GM12878 (cell line): ENCODE data around the gene CALB2. TPM values are rescaled to one million over a fixed set of nuclear protein-coding genes. Genes with fewer than 3 reads are reported as not detected.

Source experiments
- ATAC-seq: fragments of 200-7000 bp; cut with Tn5 transposase; 3 replicates; pipeline ENCODE4 v1.9.1; 2020; ENCODE audit warnings: mild to moderate bottlenecking, moderate library complexity
- BruUV-seq: library from RNA; stranded (reverse); fragments of 400-500 nt; replicated peaks from 2 replicates; lab custom pipeline; 2021; lab: Mats Ljungman, UMichigan
- CTCF ChIA-PET: fragments of 300-600 bp; sonication (Branson Sonifier 250); formaldehyde crosslinking; extraction: SDS; loops from one replicate; lab custom pipeline; 2021; ENCODE audit warnings: inconsistent platforms; lab: Yijun Ruan, JAX
- POLR2A ChIA-PET: fragments of 350-600 bp; formaldehyde crosslinking; extraction: SDS; loops from one replicate; lab custom pipeline; 2021; ENCODE audit warnings: inconsistent platforms; lab: Charles Lee
- RAD21 ChIA-PET: fragments of 300-600 bp; sonication (Branson Sonifier 250); formaldehyde crosslinking; loops from one replicate; lab custom pipeline; 2023; ENCODE audit warnings: antibody characterized with exemption; ENCODE audit not compliant: unreplicated experiment; lab: Charles Lee
- SMC1A ChIA-PET: fragments of 300-600 bp; sonication (Branson Sonifier 250); formaldehyde crosslinking; loops from one replicate; lab custom pipeline; 2023; ENCODE audit not compliant: unreplicated experiment, uncharacterized antibody; lab: Charles Lee
- DNase-seq: peaks from one replicate; pipeline ENCODE4 v3.0.0-alpha.2; 2011; ENCODE audit warnings: low read depth, low spot score
- FAIRE-seq: peaks from 3 replicates; lab custom pipeline; 2011; peaks lifted over from hg19 to GRCh38; lab: Jason Lieb, UNC
- H2AFZ ChIP-seq: 2 replicates; pipeline ENCODE4 v1.6.0; 2011; ENCODE audit warnings: low read depth, low read length, control low read depth; ENCODE audit not compliant: control insufficient read depth
- H3K27ac ChIP-seq: 2 replicates; pipeline ENCODE4 v1.5.1; 2011; ENCODE audit warnings: control low read depth; ENCODE audit not compliant: control insufficient read depth, insufficient read depth
- H3K27me3 ChIP-seq, 2 experiments: replicated peaks in 1 of 2; 2 replicates each; pipeline versions ENCODE4 v1.6.0 to v1.6.1; 2011; ENCODE audit warnings: low read length in 1 of 2; ENCODE audit not compliant: control insufficient read depth in 2 of 2, insufficient read depth in 2 of 2
- H3K36me3 ChIP-seq, 2 experiments: 2 replicates each; pipeline ENCODE4 v1.5.1; 2011; ENCODE audit warnings: low read length in 1 of 2; ENCODE audit not compliant: control insufficient read depth in 2 of 2, insufficient read depth in 2 of 2
- H3K4me1 ChIP-seq: 2 replicates; pipeline ENCODE4 v1.6.1; 2011; ENCODE audit warnings: mild to moderate bottlenecking, low read length, moderate library complexity, mixed read lengths; ENCODE audit not compliant: control insufficient read depth, insufficient read depth
- H3K4me2 ChIP-seq: 2 replicates; pipeline ENCODE4 v1.6.0; 2011; ENCODE audit warnings: control low read depth; ENCODE audit not compliant: control insufficient read depth, insufficient read depth
- H3K4me3 ChIP-seq: fragments of 200-600 bp; sonication (generic); 2 replicates; pipeline ENCODE4 v1.5.1; 2016
- H3K79me2 ChIP-seq: 2 replicates; pipeline ENCODE4 v1.6.0; 2011; ENCODE audit warnings: low read length; ENCODE audit not compliant: control insufficient read depth, insufficient read depth
- H3K9ac ChIP-seq: 2 replicates; pipeline ENCODE4 v1.8.0; 2011; ENCODE audit warnings: low read length, control low read depth, mixed read lengths; ENCODE audit not compliant: control insufficient read depth, insufficient read depth
- H3K9me3 ChIP-seq: replicated peaks from 3 replicates; pipeline ENCODE4 v1.5.1; 2011; ENCODE audit warnings: mild to moderate bottlenecking, low read length; ENCODE audit not compliant: control insufficient read depth, insufficient read depth
- H4K20me1 ChIP-seq: 2 replicates; pipeline ENCODE4 v1.6.0; 2011; ENCODE audit not compliant: control insufficient read depth, insufficient read depth
- EZH2 ChIP-seq: IDR thresholded peaks from 2 replicates; pipeline ENCODE4 v1.6.1; 2012; ENCODE audit warnings: low read depth, mild to moderate bottlenecking, control low read depth, inconsistent platforms, low read length, borderline replicate concordance; ENCODE audit not compliant: control insufficient read depth
- MXI1 ChIP-seq: fragments of 150-350 bp; IDR thresholded peaks from 2 replicates; pipeline ENCODE4 v1.6.1; 2011; ENCODE audit warnings: low read depth, mild to moderate bottlenecking, inconsistent platforms, low read length, improper control_type of control experiment
- NR2C2 ChIP-seq: IDR thresholded peaks from 2 replicates; pipeline ENCODE4 v1.6.1; 2011; ENCODE audit warnings: borderline replicate concordance, low read depth; ENCODE audit not compliant: control insufficient read depth, insufficient read length
- NR2F1 ChIP-seq: fragments of 450-650 bp; conservative IDR thresholded peaks from 2 replicates; pipeline ENCODE4 v1.6.1; 2017; ENCODE audit warnings: mild to moderate bottlenecking
- TARDBP ChIP-seq: IDR thresholded peaks from 2 replicates; pipeline ENCODE4 v1.6.1; 2016; ENCODE audit warnings: borderline replicate concordance
- ZNF384 ChIP-seq: IDR thresholded peaks from 2 replicates; pipeline ENCODE4 v1.6.1; 2012; ENCODE audit warnings: low read depth, mild to moderate bottlenecking, low read length, improper control_type of control experiment, borderline replicate concordance
- WGBS: methylation state at CpG from one replicate; pipeline ENCODE4 v1.1.6; 2016; ENCODE audit warnings: low lambda C conversion rate; ENCODE audit not compliant: insufficient replicate concordance, insufficient coverage; ENCODE audit errors: missing lambda C conversion rate; 5-methylcytosine and 5-hydroxymethylcytosine counted together
- in situ Hi-C: fragments of 300-500 bp; cut with MboI; formaldehyde crosslinking; loops from 9 replicates; pipeline ENCODE4 v1.14.3; 2018; ENCODE audit warnings: mixed read lengths
- intact Hi-C: fragments of 100-400 bp; cut with micrococcal nuclease; formaldehyde crosslinking; loops from one replicate; pipeline ENCODE4 v1.14.2; 2022; ENCODE audit not compliant: unreplicated experiment
- polyA plus RNA-seq, 11 experiments: library from polyadenylated mRNA; depleted of rRNA in 4 of 11; unstranded in 6 of 11; stranded (reverse) in 5 of 11; fragments of >200 nt; fragmentation: Nextera tagmentation in 4 of 11; fragmentation: Illumina TruSeq in 1 of 11; extraction: Ambion mirVana in 4 of 11; extraction: Trizol in 1 of 11; gene quantifications; 1 replicate in 1 of 11; 2 replicates in 10 of 11; pipeline versions ENCODE4 v1.2.1 to v1.2.3, GENCODE V29; 2011 to 2016; ENCODE audit warnings: inconsistent platforms in 2 of 11, missing spikeins in 2 of 11, low read depth in 1 of 11
- total RNA-seq, 4 experiments: library from RNA; depleted of rRNA in 3 of 4; stranded (reverse); fragments of >200 nt in 3 of 4; fragmentation: Illumina TruSeq in 1 of 4; extraction: Trizol in 1 of 4; gene quantifications; 2 replicates each; pipeline versions ENCODE4 v1.2.1 to v1.2.3, GENCODE V29; 2013 to 2021
- TF ChIP-seq, protein P1 (sequence below): IDR thresholded peaks from 2 replicates; pipeline ENCODE4 v1.6.1; 2012; ENCODE audit warnings: low read depth, low read length, improper control_type of control experiment
- TF ChIP-seq, protein P2 (sequence below): fragments of 150-350 bp; IDR thresholded peaks from 2 replicates; pipeline ENCODE4 v1.6.1; 2014; ENCODE audit warnings: mild to moderate bottlenecking, low read depth, low read length

The CALB2 gene
- total and polyA plus RNA-seq, 10 of the 15 experiments (the other 5 are each of a cell fraction or from before 2014, with no cell fraction given), result not detected

DNA sequence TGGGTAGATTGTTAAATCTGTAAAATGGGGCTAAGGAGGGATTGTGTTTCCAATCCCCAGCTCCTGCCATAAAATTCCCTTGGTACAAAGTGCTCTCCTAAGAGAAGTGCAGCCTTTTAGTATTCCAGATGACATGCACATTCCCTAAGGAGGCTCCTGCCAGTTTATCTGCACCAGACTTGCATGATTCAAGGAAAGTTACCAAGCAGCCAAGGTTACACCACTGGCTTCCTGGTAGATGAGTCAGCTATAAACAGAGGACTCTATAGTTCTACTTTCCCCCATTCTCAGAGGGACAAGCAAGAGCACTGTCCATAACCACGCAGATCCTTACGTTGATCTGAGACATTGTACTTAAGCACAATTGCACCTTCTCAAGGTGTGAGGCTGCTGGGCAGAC lies 1.9 kb downstream of the CALB2 start:
- H2AFZ ChIP-seq, result no peak overlapping the region
- H3K4me3 ChIP-seq, result no peak overlapping the region
- no peaks in the 10 kb centered on the region for H3K9me3 ChIP-seq
- DNase-seq, result no peak
- in situ Hi-C loops (no loop called here), intact Hi-C loops (no loop called here)
- 39% methylated on average over 2 of the region's 2 CpGs for WGBS
- CTCF ChIA-PET, result interaction anchor here (1.0 kb wide), 1 partner anchor 11 kb away, joined by 3 read pairs; no protein-coding TSS in a partner anchor
- no peak overlapping the region for H3K4me2 ChIP-seq
- no peak overlapping the region for H3K27ac ChIP-seq
- no TSS peak for BruUV-seq
- H3K4me1 ChIP-seq, result no peaks in the 10 kb centered on the region
- RAD21 ChIA-PET, result no interaction called here
- H3K36me3 ChIP-seq, result no peaks in the 10 kb centered on the region
- TF ChIP-seq ZNF384, result no peak
- no peak for TF ChIP-seq NR2F1
- TF ChIP-seq, protein P1, sequence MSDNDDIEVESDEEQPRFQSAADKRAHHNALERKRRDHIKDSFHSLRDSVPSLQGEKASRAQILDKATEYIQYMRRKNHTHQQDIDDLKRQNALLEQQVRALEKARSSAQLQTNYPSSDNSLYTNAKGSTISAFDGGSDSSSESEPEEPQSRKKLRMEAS, result no peak
- TF ChIP-seq EZH2, result no peak
- TF ChIP-seq, protein P2, sequence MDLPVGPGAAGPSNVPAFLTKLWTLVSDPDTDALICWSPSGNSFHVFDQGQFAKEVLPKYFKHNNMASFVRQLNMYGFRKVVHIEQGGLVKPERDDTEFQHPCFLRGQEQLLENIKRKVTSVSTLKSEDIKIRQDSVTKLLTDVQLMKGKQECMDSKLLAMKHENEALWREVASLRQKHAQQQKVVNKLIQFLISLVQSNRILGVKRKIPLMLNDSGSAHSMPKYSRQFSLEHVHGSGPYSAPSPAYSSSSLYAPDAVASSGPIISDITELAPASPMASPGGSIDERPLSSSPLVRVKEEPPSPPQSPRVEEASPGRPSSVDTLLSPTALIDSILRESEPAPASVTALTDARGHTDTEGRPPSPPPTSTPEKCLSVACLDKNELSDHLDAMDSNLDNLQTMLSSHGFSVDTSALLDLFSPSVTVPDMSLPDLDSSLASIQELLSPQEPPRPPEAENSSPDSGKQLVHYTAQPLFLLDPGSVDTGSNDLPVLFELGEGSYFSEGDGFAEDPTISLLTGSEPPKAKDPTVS, result no peak
- no peak for TF ChIP-seq TARDBP
- no peak for TF ChIP-seq NR2C2
- TF ChIP-seq MXI1, result no peak
- POLR2A ChIA-PET, result no interaction called here
- no peak for FAIRE-seq
- no peak overlapping the region for H3K9ac ChIP-seq
- no peaks in the 10 kb centered on the region for H4K20me1 ChIP-seq
- no peaks in the 10 kb centered on the region for H3K79me2 ChIP-seq
- H3K27me3 ChIP-seq, result peaks cover 0 to 1% of the 10 kb centered on the region in 2 experiments; a peak in 3 of 4 replicates
- SMC1A ChIA-PET, result interaction anchor here (1.4 kb wide), 1 partner anchor 10 kb away, joined by 4 read pairs; no protein-coding TSS in a partner anchor
- no peak for ATAC-seq
